ENCODE results near the gene CCIN.

CCIN gene

DNA sequence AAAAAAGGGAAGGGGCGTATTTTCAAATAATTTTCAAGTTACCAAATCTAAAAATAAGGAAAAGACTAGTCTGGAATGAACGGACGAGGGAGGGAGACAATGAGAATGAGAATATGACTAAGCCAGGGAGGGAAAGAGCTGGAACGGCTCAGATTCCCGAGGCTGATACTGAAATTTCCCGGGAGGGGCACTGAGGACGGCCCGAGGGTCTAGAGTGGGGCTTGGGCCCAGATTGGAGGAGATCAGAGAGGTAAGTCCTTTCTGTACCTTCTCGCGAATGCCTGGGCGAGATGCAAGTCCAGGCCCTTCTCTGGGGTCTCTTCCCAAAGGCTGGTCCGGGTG lies 3.4 kb upstream of the CCIN start:
- H3K4me3 ChIP-seq (ENCODE audit: severe bottlenecking): no peak overlapping the region
- no peak for DNase-seq (ENCODE audit: low spot score)
- no peak for TF ChIP-seq CTCF (IDR thresholded peaks at IDR 0.05; ENCODE audit: poor library complexity, severe bottlenecking)

GRCh38 chr9:36166168-36166927 lies 2.8 kb upstream of the CCIN start:
- DNase-seq (ENCODE audit: low spot score): no peak
- no peaks in the 10 kb centered on the region for H3K9me3 ChIP-seq (ENCODE audit: severe bottlenecking)
- H3K36me3 ChIP-seq (ENCODE audit: low read depth): no peaks in the 10 kb centered on the region
- no peak overlapping the region for H3K27ac ChIP-seq (ENCODE audit: poor library complexity, severe bottlenecking)
- peaks cover 14% of the 10 kb centered on the region for H3K4me1 ChIP-seq (ENCODE audit: insufficient read depth, poor library complexity, severe bottlenecking)
- ATAC-seq (ENCODE audit: low read depth): peak; percentile 83
- peak; percentile 97 for TF ChIP-seq CTCF (IDR thresholded peaks at IDR 0.05; ENCODE audit: poor library complexity, severe bottlenecking)
- peak overlapping the region; percentile 19 for H3K4me3 ChIP-seq (ENCODE audit: severe bottlenecking)
- H3K27me3 ChIP-seq (ENCODE audit: insufficient read depth, poor library complexity, severe bottlenecking): no peaks in the 10 kb centered on the region

More for the DNA sequence above, 3.4 kb upstream of the CCIN start:
- no peaks in the 10 kb centered on the region for H3K36me3 ChIP-seq (ENCODE audit: low read depth)
- no peak overlapping the region for H3K27ac ChIP-seq (ENCODE audit: poor library complexity, severe bottlenecking)
- no peaks in the 10 kb centered on the region for H3K9me3 ChIP-seq (ENCODE audit: severe bottlenecking)
- no peaks in the 10 kb centered on the region for H3K27me3 ChIP-seq (ENCODE audit: insufficient read depth, poor library complexity, severe bottlenecking)
- no peak for ATAC-seq (ENCODE audit: low read depth)
- peaks cover 14% of the 10 kb centered on the region for H3K4me1 ChIP-seq (ENCODE audit: insufficient read depth, poor library complexity, severe bottlenecking)

DNA sequence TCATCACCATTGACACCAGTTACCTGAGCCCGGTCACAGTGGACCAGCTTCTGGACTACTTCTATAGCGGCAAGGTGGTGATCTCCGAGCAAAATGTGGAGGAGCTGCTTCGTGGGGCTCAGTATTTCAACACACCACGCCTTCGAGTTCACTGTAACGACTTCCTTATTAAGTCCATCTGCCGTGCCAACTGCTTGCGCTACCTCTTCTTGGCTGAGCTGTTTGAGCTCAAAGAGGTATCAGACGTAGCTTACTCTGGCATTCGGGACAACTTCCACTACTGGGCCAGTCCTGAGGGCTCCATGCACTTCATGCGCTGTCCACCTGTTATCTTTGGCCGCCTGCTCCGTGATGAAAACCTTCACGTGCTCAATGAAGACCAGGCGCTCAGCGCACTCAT lies 520 bp downstream of the CCIN start:
- DNase-seq (ENCODE audit: low spot score): no peak
- Histone ChIP-seq H3K27me3 (ENCODE audit: insufficient read depth, poor library complexity, severe bottlenecking) (no peaks in the 10 kb centered on the region), H3K27ac (ENCODE audit: poor library complexity, severe bottlenecking) (no peak overlapping the region), H3K4me1 (ENCODE audit: insufficient read depth, poor library complexity, severe bottlenecking) (no peaks in the 10 kb centered on the region), H3K36me3 (ENCODE audit: low read depth) (no peaks in the 10 kb centered on the region), H3K9me3 (ENCODE audit: severe bottlenecking) (no peaks in the 10 kb centered on the region), H3K4me3 (ENCODE audit: severe bottlenecking) (no peak overlapping the region)
- no peak for TF ChIP-seq CTCF (IDR thresholded peaks at IDR 0.05; ENCODE audit: poor library complexity, severe bottlenecking)
- no peak for ATAC-seq (ENCODE audit: low read depth)

DNA sequence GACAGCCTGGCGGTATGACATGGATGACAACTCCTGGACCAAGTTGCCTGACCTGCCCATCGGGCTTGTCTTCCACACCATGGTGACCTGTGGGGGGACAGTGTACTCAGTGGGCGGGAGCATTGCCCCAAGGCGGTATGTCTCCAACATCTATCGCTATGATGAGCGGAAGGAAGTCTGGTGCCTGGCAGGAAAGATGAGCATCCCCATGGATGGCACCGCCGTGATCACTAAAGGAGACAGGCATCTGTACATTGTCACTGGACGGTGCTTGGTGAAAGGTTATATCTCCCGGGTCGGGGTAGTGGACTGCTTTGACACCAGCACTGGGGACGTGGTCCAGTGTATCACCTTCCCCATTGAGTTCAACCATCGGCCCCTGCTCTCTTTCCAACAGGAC lies 1.3 kb downstream of the CCIN start:
- no peaks in the 10 kb centered on the region for H3K4me1 ChIP-seq (ENCODE audit: insufficient read depth, poor library complexity, severe bottlenecking)
- H3K27me3 ChIP-seq (ENCODE audit: insufficient read depth, poor library complexity, severe bottlenecking): no peaks in the 10 kb centered on the region
- H3K27ac ChIP-seq (ENCODE audit: poor library complexity, severe bottlenecking): no peak overlapping the region
- H3K36me3 ChIP-seq (ENCODE audit: low read depth): no peaks in the 10 kb centered on the region
- TF ChIP-seq CTCF (IDR thresholded peaks at IDR 0.05; ENCODE audit: poor library complexity, severe bottlenecking): no peak
- no peak overlapping the region for H3K4me3 ChIP-seq (ENCODE audit: severe bottlenecking)
- no peak for DNase-seq (ENCODE audit: low spot score)
- no peak for ATAC-seq (ENCODE audit: low read depth)
- no peaks in the 10 kb centered on the region for H3K9me3 ChIP-seq (ENCODE audit: severe bottlenecking)

DNA sequence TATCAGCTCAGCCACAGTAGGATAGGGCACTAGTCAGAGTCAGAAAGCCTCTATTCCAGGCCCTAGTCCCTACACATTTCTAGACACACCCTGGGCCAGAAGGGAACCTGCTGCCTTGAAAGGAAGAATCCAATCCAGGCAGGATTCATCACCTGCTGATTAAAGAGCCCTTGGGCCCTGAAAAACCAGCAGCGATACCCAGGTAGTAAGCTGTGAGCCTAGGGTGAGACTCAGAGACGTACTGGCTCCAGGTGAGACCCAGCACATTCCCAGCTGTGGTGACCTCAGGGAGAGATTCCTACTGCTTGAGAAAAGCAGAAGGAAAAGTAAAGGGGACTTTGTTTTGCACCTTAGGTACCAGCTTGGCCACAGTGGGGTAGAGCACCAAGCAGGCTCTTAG lies 4.7 kb downstream of the CCIN start:
- no peak overlapping the region for H3K4me3 ChIP-seq (ENCODE audit: severe bottlenecking)
- H3K4me1 ChIP-seq (ENCODE audit: insufficient read depth, poor library complexity, severe bottlenecking): no peaks in the 10 kb centered on the region
- no peaks in the 10 kb centered on the region for H3K9me3 ChIP-seq (ENCODE audit: severe bottlenecking)
- no peaks in the 10 kb centered on the region for H3K27me3 ChIP-seq (ENCODE audit: insufficient read depth, poor library complexity, severe bottlenecking)
- H3K27ac ChIP-seq (ENCODE audit: poor library complexity, severe bottlenecking): no peak overlapping the region
- no peak for DNase-seq (ENCODE audit: low spot score)
- no peak for TF ChIP-seq CTCF (IDR thresholded peaks at IDR 0.05; ENCODE audit: poor library complexity, severe bottlenecking)
- no peaks in the 10 kb centered on the region for H3K36me3 ChIP-seq (ENCODE audit: low read depth)
- no peak for ATAC-seq (ENCODE audit: low read depth)

Measured in RWPE2 (cell line).